Measurements from ENCODE around the gene OR9A2. TPM values are rescaled to one million over a fixed set of nuclear protein-coding genes. Genes with fewer than 3 reads are reported as not detected.

The OR9A2 gene
- total RNA-seq, 1 experiment from 2014 or later = not detected

DNA sequence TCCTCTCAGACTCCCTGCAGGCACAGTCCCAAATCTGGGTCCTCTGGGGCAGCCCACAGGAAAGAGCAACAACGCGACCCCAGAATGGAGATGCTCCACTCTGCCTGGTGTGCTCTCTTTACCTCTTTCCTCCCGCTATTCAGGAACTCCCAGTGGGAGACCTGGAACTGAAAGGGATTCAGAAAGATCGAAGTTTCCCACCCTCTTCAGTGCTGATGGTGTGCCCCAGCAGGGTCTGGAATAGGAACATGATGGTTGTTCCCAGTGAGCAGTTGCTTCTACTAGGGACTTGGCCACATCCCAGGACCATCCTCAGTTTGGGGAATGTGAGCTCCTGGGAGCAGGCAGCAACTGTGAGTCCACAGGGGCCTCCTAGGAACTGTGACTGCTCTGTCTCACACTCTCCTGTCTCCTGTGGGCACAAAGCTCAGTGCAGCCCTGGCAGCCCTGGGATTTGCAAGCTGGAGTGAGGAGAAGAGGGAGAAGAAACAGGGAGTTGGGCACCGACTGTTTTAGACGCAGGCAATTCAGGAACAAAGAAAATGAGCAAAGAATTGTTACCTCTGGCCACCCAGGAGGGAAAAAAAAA lies 43.1 kb upstream of the OR9A2 start:
- no peaks in the 10 kb centered on the region for H3K27me3 Mint-ChIP-seq (ENCODE audit: insufficient read depth, unreplicated experiment)
- no peaks in the 10 kb centered on the region for H3K36me3 Mint-ChIP-seq (ENCODE audit: insufficient read depth, unreplicated experiment)
- Histone ChIP-seq H3K27me3 (replicated peaks; ENCODE audit: control insufficient read depth, insufficient read depth, low read length) (no peaks in the 10 kb centered on the region), H3K4me3 (ENCODE audit: low read depth, low read length) (no peak overlapping the region), H3K36me3 (ENCODE audit: control insufficient read depth, insufficient read depth, low read length) (no peaks in the 10 kb centered on the region), H3K4me1 (no peaks in the 10 kb centered on the region), H3K9me3 (no peaks in the 10 kb centered on the region)
- no TSS peak for BruUV-seq (replicated peaks)
- TF ChIP-seq, protein P1, sequence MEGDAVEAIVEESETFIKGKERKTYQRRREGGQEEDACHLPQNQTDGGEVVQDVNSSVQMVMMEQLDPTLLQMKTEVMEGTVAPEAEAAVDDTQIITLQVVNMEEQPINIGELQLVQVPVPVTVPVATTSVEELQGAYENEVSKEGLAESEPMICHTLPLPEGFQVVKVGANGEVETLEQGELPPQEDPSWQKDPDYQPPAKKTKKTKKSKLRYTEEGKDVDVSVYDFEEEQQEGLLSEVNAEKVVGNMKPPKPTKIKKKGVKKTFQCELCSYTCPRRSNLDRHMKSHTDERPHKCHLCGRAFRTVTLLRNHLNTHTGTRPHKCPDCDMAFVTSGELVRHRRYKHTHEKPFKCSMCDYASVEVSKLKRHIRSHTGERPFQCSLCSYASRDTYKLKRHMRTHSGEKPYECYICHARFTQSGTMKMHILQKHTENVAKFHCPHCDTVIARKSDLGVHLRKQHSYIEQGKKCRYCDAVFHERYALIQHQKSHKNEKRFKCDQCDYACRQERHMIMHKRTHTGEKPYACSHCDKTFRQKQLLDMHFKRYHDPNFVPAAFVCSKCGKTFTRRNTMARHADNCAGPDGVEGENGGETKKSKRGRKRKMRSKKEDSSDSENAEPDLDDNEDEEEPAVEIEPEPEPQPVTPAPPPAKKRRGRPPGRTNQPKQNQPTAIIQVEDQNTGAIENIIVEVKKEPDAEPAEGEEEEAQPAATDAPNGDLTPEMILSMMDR (IDR thresholded peaks at IDR 0.05; ENCODE audit: insufficient read depth in 1 of 2, low read depth in 1 of 2, low read length in 1 of 2, severe bottlenecking in 1 of 2, unreplicated experiment in 1 of 2) = no peak
- POLR2A ChIA-PET = no interaction called here
- peaks cover 9% of the 10 kb centered on the region for H3K9me3 Mint-ChIP-seq (ENCODE audit: unreplicated experiment)
- CTCF ChIA-PET = interaction anchor here (0.5 kb wide), 1 partner anchor 345 kb away, joined by 5 read pairs; no protein-coding TSS in a partner anchor
- intact Hi-C loops (cut with micrococcal nuclease; ENCODE audit: unreplicated experiment) = no loop called here
- H3K27ac Mint-ChIP-seq (ENCODE audit: unreplicated experiment) = no peak overlapping the region
- no peak overlapping the region for H3K4me3 Mint-ChIP-seq (ENCODE audit: unreplicated experiment)
- no peak for DNase-seq
- no peaks in the 10 kb centered on the region for H3K4me1 Mint-ChIP-seq (ENCODE audit: low read depth, unreplicated experiment)

GRCh38 chr7:143068446-143068845 lies 41.5 kb upstream of the OR9A2 start:
- BruUV-seq (replicated peaks) = no TSS peak
- Mint-ChIP-seq H3K9me3 (ENCODE audit: unreplicated experiment) (peaks cover 20% of the 10 kb centered on the region), H3K27me3 (ENCODE audit: insufficient read depth, unreplicated experiment) (no peaks in the 10 kb centered on the region), H3K27ac (ENCODE audit: unreplicated experiment) (no peak overlapping the region), H3K4me3 (ENCODE audit: unreplicated experiment) (no peak overlapping the region), H3K4me1 (ENCODE audit: low read depth, unreplicated experiment) (no peaks in the 10 kb centered on the region), H3K36me3 (ENCODE audit: insufficient read depth, unreplicated experiment) (no peaks in the 10 kb centered on the region)
- Histone ChIP-seq H3K9me3 (no peaks in the 10 kb centered on the region), H3K27me3 (replicated peaks; ENCODE audit: control insufficient read depth, insufficient read depth, low read length) (no peaks in the 10 kb centered on the region), H3K36me3 (ENCODE audit: control insufficient read depth, insufficient read depth, low read length) (no peaks in the 10 kb centered on the region), H3K4me1 (no peaks in the 10 kb centered on the region), H3K4me3 (ENCODE audit: low read depth, low read length) (no peak overlapping the region)
- ChIA-PET POLR2A (no interaction called here), CTCF (no interaction called here)
- no peak for DNase-seq
- intact Hi-C loops (cut with micrococcal nuclease; ENCODE audit: unreplicated experiment) = no loop called here
- TF ChIP-seq, protein P1 (IDR thresholded peaks at IDR 0.05; ENCODE audit: insufficient read depth in 1 of 2, low read depth in 1 of 2, low read length in 1 of 2, severe bottlenecking in 1 of 2, unreplicated experiment in 1 of 2) = no peak

- POLR2A ChIA-PET = no interaction called here
- no peak overlapping the region for H3K4me3 Mint-ChIP-seq (ENCODE audit: unreplicated experiment)
Observed at GRCh38 chr7:143063741-143064140, 36.8 kb upstream of the OR9A2 start.

More at GRCh38 chr7:143063741-143064140, 36.8 kb upstream of the OR9A2 start:
- Histone ChIP-seq H3K36me3 (ENCODE audit: control insufficient read depth, insufficient read depth, low read length) (no peaks in the 10 kb centered on the region), H3K9me3 (no peaks in the 10 kb centered on the region), H3K4me3 (ENCODE audit: low read depth, low read length) (no peak overlapping the region), H3K27me3 (replicated peaks; ENCODE audit: control insufficient read depth, insufficient read depth, low read length) (no peaks in the 10 kb centered on the region), H3K4me1 (no peaks in the 10 kb centered on the region)
- intact Hi-C loops (cut with micrococcal nuclease; ENCODE audit: unreplicated experiment) = no loop called here
- no peak for DNase-seq
- TF ChIP-seq, protein P1 (IDR thresholded peaks at IDR 0.05; ENCODE audit: insufficient read depth in 1 of 2, low read depth in 1 of 2, low read length in 1 of 2, severe bottlenecking in 1 of 2, unreplicated experiment in 1 of 2) = no peak
- H3K9me3 Mint-ChIP-seq (ENCODE audit: unreplicated experiment) = peaks cover 20% of the 10 kb centered on the region
- peaks cover 4% of the 10 kb centered on the region for H3K27me3 Mint-ChIP-seq (ENCODE audit: insufficient read depth, unreplicated experiment)
- H3K27ac Mint-ChIP-seq (ENCODE audit: unreplicated experiment) = no peak overlapping the region
- H3K36me3 Mint-ChIP-seq (ENCODE audit: insufficient read depth, unreplicated experiment) = no peaks in the 10 kb centered on the region
- BruUV-seq (replicated peaks) = no TSS peak
- CTCF ChIA-PET = no interaction called here
- H3K4me1 Mint-ChIP-seq (ENCODE audit: low read depth, unreplicated experiment) = no peaks in the 10 kb centered on the region

All from Caco-2 (cell line).